Globus pallidus (tissue), 1 donor: ENCODE measurements around the gene EEFSEC.

Source experiments
- DNase-seq: peaks from one replicate; pipeline ENCODE4 v3.0.0-alpha.2; 2015; ENCODE audit warnings: low spot score

EEFSEC gene

DNA sequence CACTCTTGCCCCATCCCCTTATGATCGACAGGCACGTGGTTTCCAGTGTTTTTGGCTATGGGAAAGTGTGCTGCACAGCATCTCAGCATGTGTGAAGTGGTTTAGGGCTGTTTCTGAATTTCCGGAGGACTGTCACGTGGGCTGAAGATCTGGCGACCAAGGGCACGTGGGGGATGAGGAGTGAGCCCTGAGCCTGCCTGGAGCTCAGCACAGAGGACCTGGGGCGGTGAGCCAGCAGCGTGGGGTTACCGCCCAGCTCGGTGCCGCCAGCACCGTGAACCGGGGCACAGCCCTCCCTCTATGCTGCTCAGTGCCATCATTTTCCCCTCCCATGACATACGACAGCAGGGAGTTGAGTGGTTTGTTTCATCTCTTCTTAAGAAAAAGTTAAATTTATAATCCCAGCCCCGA, 163.2 kb downstream of the EEFSEC start:
- DNase-seq: no peak

GRCh38 chr3:128317101-128317697, 163.9 kb downstream of the EEFSEC start:
- no peak for DNase-seq

DNA sequence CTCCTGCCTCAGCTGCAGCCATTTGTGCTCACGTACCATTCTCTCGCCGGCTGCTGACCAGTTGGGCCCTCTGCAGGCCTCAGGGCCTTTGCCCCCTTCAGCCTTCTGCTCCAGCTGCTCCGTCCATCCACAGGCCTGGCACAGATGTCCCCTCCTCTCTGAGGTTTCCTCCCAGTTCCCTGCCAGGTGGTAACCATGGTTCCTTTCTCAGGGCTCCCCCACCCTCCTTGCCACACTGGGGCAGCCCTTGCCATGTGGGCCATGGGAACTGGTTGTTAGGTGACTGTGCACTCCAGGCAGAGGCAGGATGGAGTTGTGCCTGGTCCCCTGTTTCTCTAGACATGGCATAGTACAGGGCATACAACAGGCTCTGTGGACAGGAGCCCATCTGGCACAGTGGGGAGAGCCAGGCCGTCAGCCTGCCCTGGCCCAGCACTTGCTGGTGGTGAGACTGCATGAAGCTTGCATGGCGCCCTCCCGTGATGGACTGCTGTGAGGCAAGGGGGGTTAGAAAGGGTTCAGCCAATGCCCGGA, 164.5 kb downstream of the EEFSEC start:
- DNase-seq: no peak

DNA sequence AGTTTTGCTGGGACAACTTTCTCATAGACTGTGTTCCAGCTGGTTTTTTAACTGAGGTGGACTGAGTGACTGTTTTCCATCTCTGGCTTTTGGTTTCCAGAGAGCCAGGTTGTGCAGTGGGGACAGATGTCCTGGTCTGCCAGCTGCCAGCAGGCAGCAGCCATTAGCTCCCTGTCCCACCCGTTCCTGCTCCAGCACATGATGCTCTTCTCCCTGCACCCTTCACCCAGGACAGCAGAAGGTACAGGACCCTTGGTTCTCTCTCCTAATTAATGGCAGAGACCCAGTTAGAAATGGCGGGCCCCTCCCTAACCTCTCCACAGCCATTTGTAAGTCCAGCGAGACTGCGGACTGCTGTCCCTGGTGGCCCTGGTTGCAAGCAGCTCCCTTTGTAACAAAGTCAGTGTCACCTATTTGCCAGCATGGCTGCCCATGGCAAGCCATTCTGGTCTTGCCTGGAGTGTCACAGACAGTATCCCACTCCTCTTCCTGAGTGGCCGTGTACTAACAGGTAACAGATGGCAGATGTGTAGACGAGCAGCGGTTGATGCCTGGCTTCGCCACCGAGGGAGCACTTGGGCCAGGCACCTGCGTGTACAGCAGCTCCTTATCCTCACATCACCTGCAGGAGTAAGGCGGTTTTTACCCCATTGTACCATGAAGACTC, 165.1 kb downstream of the EEFSEC start:
- no peak for DNase-seq

GRCh38 chr3:128319107-128319506, 165.8 kb downstream of the EEFSEC start:
- no peak for DNase-seq

DNA sequence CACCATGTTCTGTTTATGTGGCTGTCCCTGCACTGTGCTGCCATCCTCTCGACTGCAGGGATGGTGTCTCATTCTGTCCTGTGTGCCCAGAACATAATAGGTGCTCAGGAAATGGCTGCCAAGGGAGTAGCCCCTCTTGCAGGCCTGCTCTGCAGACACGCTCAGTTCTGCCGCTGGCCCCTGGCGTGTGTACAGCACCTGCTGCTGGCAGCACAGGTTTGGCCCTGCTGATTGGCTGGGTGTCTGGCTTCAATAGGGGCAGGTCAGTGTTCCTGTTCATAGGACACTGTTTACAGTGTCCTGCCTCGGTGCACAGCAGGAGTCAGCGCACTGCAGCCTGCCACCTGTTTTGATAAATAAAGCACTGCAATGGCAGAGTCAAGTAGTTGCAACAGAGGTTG, 166.5 kb downstream of the EEFSEC start:
- no peak for DNase-seq

DNA sequence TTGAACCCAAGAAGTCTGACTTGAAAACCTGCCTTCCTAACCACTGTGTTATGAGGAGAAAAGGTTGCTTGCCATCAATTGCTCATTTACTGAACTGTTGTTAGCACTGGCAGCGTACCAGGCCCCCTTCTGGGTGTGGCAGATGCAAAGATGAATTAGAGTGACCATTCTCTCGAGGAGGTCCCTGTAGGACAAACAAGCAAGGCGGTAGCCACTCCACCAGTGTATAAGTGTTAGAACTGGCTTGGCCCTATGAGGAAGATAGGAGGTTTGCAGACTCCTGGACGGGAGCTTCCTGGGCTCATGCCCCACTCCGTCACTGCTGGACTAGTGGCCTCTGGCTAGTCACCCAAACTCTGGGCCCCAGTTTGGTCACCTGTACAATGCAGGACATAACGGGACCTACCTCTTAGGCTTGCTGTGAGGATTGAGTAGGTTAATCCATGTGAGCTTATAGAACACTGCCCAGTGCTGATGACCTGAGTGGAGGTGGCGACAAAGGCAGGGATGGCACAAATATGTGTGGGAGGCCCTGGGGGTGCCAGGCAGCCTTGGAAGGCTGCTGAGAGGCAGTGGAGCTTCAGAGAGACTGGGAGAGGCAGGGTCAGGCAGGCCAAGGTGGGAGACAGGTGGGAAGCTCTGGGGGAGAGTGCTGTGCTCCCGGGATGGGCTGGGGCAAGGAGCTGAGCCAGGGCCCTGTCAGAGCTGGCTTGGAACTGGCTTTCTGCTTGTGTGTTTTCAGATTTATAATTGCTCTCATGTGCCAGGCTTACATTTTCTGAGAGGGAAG, 167.5 kb downstream of the EEFSEC start:
- DNase-seq: no peak

DNA sequence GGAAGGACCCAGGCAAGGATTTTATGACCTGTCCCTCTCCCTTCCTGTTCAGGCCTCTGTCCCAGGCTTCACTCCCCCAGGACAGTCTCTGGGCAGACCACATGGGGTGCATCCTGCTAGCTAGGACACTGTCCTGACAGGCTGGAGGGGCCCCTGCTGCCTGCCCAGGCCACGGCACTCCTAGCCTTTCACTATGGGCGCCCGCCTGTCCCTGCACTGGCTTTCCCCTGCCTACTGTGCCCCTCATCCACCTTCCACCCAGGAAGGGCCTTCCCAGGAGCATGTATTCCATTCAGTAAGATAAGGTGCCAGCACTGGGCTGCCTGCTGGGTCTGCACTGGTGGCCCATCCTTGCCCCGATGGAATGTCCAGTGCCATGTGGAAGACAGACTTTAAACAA, 168.1 kb downstream of the EEFSEC start:
- DNase-seq: no peak

- peak; percentile 24 for DNase-seq
Measured at GRCh38 chr3:128322030-128323022, 169.0 kb downstream of the EEFSEC start.

- DNase-seq: no peak
Measured at GRCh38 chr3:128323206-128324081, 170.2 kb downstream of the EEFSEC start.

GRCh38 chr3:128324911-128325592, 171.8 kb downstream of the EEFSEC start:
- DNase-seq: no peak

- DNase-seq: no peak
Measured at GRCh38 chr3:128326051-128326823, 173.0 kb downstream of the EEFSEC start.

GRCh38 chr3:128327606-128328031, 174.3 kb downstream of the EEFSEC start:
- no peak for DNase-seq

- no peak for DNase-seq
Measured at GRCh38 chr3:128328546-128329458, 175.5 kb downstream of the EEFSEC start.

DNA sequence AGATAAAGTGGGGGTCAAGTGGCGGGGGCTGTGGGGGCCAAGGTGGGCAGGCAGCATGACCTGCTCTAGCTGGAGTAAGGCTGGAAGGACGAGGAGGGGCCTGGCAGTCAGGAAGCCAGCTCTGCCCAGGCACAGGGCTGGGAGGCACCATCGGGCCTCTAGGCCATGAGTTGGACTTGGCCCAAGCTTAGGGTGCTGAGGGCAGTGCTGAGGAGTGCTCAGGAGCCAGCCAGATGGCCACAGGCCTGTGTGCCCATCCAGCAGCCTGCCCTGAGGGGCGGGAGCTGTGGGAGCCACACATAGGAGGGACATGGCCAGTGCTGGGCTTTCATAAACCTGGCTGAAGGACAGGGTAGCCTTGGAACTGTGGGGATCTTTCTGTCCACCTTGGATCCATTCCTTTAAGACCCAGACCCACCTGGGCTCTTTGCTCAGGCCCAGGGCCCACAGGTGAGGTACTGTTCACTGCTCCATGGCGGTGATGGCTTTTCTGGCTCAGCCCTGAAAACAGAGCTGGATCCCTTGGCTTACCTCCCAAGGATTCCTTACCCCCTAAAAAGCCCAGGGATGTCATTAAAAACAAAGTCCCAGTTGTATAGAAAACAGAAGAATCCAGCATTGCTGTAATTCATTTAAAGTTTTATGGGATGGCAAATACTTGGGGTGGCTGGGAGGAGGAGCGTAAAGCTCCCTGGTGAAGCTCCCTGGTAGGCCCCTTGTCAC, 176.4 kb downstream of the EEFSEC start:
- no peak for DNase-seq

GRCh38 chr3:128330214-128330842, 177.0 kb downstream of the EEFSEC start:
- DNase-seq: no peak

DNA sequence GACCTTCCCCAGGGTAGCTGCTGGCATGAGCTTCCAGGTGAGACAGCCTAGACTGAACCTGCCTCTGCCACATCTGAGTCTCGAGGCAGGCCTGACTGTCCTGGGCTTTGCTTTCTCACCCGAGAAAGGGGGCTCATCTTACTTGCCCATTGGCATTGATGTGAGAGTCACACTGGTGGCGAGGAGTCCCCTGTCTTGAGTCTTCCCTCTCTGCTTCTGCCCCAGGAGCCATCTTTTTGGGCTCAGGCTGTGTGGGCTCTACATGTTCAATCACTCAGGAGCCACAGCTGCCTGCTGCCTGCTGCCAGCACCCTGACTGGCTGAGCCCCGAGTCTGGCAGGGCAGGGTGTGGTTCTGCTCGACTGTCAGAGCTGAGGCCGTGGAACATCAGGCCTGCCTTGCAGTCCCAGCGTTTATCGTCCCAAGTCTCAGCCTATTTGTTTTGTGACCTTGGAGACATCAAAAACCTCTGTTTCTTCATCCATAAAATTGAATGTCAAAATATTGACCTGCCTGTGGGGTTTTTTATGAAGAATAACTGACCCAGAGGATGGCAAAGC, 180.9 kb downstream of the EEFSEC start:
- no peak for DNase-seq
